ENCODE data around the gene SKIC3.

SKIC3 gene

GRCh38 chr5:95554647-95555548 lies at the start of gene SKIC3, which contains the start of gene ARSK:
Gene SKIC3, minus strand, starts transcription at chr5:95554977. Its CDS starts 7,827 bp downstream, at chr5:95547150.
Gene ARSK, plus strand, starts transcription at chr5:95555101. Its CDS starts 178 bp downstream, at chr5:95555279.
- DNase-seq (ENCODE audit: low read depth) = peak; percentile 94

- no peak for DNase-seq (ENCODE audit: low read depth)
Measured at GRCh38 chr5:95600557-95600956, 45.8 kb upstream of the SKIC3 start.

DNA sequence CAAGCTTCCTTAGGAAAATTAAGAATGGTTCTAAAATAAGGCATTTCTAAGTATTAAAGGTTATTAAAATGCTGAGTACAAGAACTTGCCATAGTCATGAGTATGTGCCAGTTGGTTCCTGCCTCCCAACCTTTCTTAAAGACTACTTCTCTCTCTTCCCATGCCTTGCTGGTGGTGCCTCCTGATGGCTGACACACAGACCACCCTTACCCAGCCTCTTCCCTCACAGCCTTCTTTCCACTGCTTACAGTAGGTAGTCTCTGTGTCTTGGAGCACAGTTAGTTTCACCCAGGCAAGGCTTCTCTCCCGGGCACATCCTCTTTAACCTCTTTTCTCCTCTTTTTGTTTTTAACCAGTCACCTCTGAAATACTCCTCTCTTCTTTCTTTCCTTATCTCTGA lies 44.5 kb upstream of the SKIC3 start:
- no peak for DNase-seq (ENCODE audit: low read depth)

DNA sequence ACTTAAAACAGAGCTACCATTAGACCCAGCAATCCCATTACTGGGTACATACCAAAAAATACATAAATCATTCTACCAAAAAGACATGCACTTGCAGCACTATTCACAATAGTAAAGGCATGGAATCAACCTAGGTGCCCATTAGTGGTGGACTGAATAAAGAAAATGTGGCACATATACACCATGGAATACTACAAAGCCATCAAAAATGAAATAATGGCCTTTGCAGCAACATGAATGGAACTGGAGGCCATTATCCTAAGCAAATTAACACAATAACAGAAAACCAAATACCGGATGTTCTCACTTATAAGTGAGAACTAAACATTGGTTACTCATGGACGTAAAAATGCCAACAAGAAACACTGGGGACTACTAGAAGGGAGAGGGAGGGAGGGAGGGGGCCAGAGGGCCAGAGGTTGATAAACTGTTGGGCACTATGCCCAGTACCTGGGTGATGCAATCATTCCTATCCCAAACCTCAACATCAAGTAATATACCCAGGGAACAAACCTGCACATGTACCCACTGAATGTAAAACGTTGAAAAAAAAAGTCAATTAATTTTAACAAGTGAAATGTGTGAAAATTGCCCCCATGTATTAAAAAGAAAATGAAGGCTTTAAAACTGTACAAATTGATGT lies 40.6 kb upstream of the SKIC3 start:
- DNase-seq (ENCODE audit: low read depth) = no peak

GRCh38 chr5:95591490-95591901 lies 36.7 kb upstream of the SKIC3 start:
- no peak for DNase-seq (ENCODE audit: low read depth)

DNA sequence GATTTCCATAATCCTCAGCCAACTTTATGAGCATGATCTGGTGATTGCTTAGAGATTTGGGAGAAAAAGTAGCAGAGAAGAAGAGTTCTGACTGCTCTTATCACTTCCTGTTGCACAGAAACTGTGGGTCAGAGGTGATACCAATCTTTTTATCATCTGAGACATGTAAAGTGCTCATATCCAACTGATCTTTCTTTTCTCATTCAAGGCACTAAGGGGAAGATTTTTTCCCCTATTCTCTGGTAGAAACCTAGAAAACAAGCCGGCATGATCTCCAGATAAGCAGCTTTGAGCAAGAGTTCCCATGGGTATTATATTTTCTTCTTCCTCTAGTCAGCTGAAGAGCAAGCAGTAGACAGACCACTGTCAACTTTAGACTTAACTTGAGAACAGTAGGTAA lies 36.1 kb upstream of the SKIC3 start:
- no peak for DNase-seq (ENCODE audit: low read depth)

DNA sequence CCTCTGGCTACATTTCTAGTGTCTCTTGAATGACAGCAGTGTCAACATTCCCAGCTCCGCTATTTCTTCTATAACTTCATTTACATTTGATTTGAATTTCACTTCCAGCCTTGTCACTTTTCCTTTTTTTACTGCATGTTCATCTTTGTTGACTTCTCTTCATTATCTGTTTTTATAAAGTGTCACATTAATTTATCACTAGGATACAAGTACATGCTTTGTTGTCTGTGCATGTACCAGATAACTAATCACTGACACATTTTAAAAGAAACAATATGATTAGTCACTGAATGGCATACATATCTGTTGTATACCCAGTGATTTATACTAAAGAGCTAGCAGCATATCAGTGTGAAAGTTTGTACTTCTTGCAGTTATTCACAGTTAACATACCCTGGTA lies 29.2 kb upstream of the SKIC3 start:
- no peak for DNase-seq (ENCODE audit: low read depth)

DNA sequence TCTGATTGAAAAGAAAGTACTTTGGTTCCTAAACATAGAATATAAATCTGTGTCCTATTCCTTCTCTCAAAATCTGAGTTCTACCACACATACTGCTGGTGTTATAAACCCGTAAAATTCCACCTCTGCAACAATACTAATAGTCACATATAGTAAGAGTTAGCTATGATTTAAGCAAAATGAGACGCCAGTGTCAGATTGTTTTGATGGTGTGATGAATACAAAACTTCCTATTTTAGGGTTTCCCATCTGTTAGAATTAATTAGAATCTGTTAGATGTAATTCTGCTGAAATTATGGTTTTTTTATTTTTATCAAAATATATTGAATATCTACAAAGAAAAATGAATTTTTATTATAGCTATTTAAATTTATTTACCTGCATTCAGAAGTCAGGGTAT lies 26.8 kb upstream of the SKIC3 start:
- DNase-seq (ENCODE audit: low read depth) = no peak

- no peak for DNase-seq (ENCODE audit: low read depth)
Measured at GRCh38 chr5:95572016-95572415, 17.2 kb upstream of the SKIC3 start.

GRCh38 chr5:95565280-95565920 lies 10.6 kb upstream of the SKIC3 start:
- no peak for DNase-seq (ENCODE audit: low read depth)

GRCh38 chr5:95564450-95564849 lies 9.7 kb upstream of the SKIC3 start:
- DNase-seq (ENCODE audit: low read depth) = no peak

DNA sequence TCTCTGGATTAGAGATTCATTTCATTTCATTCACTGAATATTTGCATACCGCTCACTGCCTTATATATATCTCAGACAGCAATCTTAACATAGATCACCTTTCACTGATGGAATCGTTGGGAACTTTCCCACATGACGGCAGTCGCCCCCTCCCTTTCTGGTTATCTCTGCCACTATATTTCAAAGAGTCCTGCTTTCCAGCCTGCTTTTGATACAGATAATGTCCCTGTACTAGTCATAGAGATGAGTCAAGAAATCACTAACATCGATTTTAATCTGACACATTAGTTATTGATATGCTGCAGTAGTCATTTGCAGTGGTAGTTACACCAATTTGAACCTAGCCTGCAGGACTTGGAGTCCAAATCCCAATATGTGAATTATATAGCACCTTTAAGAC lies 8.6 kb upstream of the SKIC3 start:
- no peak for DNase-seq (ENCODE audit: low read depth)

DNA sequence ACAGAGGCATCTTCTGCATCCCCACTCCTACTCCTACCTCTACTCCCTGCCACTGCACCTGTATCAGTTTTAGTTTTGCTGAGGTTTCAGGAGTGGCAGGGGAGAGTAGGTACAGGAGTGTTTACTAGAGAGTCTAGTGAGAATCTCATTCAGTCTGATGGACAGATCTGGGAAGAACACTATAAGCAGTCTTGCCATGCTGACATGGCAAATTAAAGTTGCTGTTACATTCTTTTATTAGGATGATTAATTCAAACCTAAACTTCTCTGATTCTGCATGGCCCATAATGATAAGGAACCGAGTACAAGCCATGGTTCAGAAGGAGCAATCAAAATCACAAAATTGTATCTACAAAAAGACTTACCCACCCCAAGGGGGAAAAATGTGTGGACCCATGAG lies 7.5 kb upstream of the SKIC3 start:
- DNase-seq (ENCODE audit: low read depth) = no peak

DNA sequence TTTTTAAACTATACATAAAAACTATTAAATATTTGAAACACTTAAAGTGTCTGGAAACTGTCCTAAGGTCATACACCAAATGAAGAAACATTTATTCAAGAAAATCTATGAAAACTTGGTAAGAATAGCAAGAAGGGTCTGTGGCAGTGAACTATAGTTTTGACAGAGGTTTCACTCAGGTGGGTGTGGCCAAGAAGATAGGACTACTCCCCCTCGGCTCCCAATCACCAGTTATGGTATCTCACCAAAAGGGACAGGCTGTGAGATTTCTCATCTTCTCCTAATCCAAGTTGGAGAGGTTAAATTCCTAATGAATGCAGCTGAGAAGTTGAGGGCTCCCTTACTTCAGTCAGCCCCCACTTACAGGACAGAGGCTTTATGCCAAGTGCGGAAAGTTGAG lies 3.1 kb upstream of the SKIC3 start:
- no peak for DNase-seq (ENCODE audit: low read depth)

- DNase-seq (ENCODE audit: low read depth) = no peak
Measured at GRCh38 chr5:95555553-95555952, 776 bp upstream of the SKIC3 start.

DNA sequence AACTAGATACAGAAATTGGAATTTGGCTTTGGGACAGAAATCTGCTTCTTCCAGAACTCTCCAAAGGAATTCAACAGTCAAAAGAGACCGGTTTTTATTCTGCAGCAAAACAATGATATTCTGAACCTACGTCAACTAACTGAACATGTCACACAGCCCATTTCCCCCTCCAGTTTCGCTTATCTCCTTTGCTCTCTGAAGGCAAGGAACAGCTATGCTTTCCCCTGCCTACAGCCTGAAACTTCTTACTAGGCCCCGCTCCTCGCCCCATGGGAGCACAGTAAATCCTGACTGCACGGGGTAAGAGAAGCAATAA lies 488 bp downstream of the SKIC3 start:
- DNase-seq (ENCODE audit: low read depth) = no peak

DNA sequence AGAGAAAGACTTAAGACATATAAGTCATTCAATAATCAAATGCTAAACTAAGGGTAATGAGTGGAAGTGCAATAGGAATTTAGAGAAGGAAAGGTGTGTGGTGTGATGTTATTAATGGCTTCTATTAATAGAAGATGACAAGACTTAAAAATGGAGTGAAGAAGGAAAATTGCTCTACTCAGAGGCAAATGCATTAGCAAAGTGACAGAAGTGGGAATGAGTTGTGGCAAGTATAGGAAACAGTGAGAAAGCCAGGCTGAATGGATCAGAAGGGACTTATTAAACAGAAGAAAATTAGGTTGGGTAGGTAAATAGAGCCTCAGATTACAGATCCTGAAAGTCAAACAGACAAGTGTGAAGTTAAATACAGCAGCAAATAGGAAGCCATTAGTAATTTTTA lies 5.7 kb downstream of the SKIC3 start:
- DNase-seq (ENCODE audit: low read depth) = no peak

- no peak for DNase-seq (ENCODE audit: low read depth)
Measured at GRCh38 chr5:95543017-95543705, 11.6 kb downstream of the SKIC3 start.

GRCh38 chr5:95537501-95537900 lies 17.3 kb downstream of the SKIC3 start:
- no peak for DNase-seq (ENCODE audit: low read depth)

- no peak for DNase-seq (ENCODE audit: low read depth)
Measured at GRCh38 chr5:95533761-95534160, 21.0 kb downstream of the SKIC3 start.

- no peak for DNase-seq (ENCODE audit: low read depth)
Measured at GRCh38 chr5:95533106-95533505, 21.7 kb downstream of the SKIC3 start.

- no peak for DNase-seq (ENCODE audit: low read depth)
Measured at GRCh38 chr5:95532415-95532814, 22.4 kb downstream of the SKIC3 start.

GRCh38 chr5:95531491-95531890 lies 23.3 kb downstream of the SKIC3 start:
- no peak for DNase-seq (ENCODE audit: low read depth)
